SH-SY5Y (cell line): ENCODE data around the gene CDKN1C.

Experiments used
- GATA2 ChIP-seq: IDR thresholded peaks from 2 replicates; pipeline ENCODE4 v1.6.1; 2011; ENCODE audit warnings: mild to moderate bottlenecking, low read depth, low read length
- GATA3 ChIP-seq: IDR thresholded peaks from 2 replicates; pipeline ENCODE4 v1.6.1; 2011; ENCODE audit warnings: low read depth, mild to moderate bottlenecking, low read length, moderate library complexity

GRCh38 chr11:2867142-2867541 lies 18.4 kb downstream of the CDKN1C start:
- TF ChIP-seq GATA2 (peak; percentile 37; the same call in 1 of the 2 replicates), GATA3 (no peak)
